ENCODE data around the gene CLEC18B. TPM values are rescaled to one million over a fixed set of nuclear protein-coding genes. Genes with fewer than 3 reads are reported as not detected.
"Not testable (repeated sequence)": the region's sequence is repeated elsewhere in the genome, so short reads cannot be mapped to it uniquely, and the experiment has no call there.

CLEC18B gene
- 0.41 TPM for total RNA-seq

DNA sequence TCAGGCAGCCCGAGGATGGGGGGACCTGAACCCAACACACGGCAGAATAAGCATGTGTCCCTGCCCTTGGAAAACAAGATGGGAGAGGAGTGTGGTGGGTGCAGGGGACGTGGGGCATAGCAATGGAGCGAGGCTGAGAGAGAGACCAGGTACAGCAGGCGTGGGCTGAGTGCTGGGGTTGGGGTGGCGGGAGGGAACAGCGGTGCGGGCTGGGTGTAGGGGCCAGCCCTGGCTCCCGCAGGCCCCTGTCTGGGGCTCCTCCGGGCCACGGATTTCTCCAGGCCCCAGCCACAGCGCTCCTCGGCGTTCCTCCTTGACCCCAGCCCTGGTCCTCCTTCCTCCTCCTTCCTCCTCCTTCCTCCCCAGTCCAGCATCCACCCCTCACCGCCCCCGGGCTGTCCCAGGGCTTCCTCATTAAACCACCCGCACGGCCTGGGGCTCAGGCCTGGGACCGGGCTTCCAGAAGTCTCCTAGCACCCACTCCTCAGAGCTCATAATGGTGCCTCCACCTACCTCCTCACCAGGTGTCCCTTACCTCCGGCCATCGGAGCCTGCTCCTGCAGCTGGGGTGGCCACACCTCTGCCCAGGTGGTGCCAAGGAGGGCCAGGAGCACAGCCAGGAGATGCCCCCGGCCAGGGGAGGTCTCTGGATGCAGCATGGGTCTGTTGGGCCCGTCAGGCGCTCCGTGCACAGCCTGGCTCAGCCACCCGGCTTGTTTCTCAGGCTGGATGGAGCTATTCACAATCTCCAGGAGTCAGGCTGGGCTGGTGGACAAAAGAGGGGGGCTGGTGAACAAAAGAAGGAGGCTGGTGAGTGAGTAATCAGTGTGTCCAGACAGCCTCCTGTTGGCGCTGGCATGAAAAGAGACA, at the start of gene CLEC18B:
Gene CLEC18B, minus strand, starts transcription at position 867 of the 870 bp plus-strand sequence. Its CDS starts 208 bp downstream, at position 659.
- DNase-seq, result not testable (repeated sequence)

DNA sequence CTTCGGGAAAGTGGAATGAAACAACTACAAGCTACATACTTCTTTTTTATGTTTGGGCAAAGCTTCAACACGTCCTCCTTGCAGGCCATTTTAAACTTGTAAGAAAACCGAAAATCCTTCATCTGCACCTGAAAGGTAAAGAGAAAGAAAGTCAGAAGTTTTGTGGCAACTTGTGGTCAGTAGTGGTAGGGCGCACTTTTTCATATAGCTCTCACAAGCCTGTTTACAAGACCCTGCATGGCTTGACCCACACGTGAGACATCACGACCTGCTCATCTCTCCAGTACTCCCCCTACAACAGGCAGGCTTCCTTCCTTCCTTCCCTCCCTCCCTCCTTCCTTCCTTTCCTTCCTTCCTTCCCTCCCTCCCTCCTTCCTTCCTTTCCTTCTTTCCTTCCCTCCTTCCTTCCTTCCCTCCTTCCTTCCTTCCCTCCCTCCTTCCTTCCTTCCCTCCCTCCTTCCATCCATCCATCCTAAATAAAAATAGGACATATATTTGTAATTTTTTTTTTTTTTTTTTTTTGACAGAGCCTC, 48.7 kb upstream of the CLEC18B start:
- DNase-seq, result no peak

DNA sequence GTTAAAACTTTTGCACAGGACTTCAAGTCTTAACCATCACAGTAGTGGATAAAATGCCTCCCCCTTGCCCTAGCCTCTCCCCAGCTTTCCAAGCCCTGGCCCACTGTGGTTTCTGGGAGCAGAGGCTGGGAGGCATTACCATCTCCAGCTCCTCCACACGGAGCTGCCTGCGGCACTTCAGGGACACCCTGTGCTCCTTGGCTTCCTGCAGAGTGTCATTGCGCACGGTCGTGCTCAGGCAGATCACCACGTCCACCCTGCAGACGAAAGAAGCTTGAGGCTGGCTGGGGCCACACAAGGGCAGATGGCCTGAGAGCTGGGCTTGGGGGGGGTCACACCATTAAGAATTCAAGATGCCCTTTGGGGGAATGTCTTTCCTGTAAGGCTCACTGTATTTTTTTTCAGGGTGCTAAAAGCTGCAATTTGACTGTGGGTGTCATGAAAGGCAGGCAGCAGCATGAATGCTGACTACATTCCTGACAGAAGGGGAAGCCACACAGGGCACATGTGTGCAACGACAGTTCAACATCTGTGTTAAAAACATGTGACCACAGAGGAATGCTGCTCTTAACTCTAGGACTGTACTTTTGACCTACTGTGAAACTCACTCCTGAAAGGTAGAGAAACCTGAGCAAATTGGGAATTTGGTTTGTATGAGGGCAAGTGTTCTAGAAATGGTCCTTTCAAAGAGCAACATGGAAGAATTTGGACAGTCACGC, 47.7 kb upstream of the CLEC18B start:
- DNase-seq, result no peak

DNA sequence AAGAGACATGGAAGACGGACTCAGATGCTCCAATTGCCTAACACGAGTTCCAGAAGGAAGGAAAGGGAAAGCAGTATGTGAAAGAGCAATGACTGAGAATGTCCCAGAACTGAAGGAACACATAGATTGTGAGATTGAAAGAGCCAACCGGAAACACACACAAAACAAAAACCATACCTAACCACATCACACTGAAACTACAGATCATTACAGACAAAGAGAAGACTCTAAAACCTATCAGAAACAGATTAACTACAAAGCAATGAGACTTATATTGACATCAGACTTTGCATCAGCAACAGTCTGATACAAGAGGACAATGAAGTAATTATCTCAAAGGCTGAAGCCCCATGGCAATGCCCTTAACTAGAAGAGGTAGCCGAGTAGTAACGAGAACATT, 45.6 kb upstream of the CLEC18B start:
- no peak for DNase-seq

DNA sequence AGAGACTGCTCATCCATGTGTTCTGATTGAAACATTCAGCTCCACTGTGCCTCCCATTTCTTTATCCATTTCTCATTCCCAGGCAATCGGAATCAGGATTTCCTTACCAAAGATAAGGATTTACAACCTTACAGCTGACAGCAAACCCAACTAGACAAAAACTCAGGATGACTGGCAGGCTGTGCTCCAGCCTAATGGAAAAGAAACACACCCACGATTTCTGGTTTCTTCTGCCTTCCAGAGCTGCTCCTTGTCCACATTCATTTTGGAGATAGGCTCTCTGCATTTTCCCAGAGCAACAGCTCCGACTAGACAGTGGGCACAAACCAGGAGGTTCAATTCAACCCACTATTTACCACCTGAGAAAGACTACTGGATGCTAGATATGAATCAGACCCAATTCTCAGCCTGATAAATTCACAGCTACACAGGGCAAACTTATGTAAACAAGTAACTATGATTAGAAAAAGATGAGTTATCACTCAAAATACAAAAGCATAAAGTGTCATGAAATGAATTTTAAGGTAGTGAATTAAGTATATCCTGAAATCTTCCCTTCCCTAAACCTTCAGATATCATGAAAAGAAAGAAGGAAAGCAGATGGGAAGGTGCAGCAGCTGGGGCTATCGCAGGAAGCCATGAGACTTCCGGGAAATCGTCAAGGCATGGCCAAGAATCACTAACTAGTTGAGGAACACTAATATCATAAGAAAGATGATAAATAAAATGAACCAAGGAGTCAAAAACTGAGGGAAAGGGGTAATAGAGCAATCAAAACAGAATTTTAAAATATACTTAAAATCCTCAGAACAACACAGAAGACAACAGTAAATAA, 44.8 kb upstream of the CLEC18B start:
- no peak for DNase-seq

DNA sequence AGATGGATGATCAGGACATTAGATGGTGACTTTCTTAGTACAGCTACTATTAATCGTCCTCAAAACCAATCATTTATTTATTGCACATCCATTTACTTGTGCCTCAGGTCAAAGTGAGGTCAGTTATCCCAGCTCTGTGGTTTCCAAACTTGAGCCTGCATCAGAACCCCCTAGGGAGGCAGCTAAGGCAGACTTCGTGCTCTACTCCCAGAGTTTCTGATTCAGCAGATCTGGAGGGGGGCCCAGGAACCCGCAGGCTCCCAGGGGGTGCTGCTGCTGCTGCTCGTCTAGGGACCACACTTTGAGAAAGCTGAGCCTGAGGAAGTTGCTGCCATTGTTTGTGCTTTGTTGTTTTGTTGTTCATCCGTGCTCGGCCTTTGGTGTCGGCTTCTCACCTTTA, 44.0 kb upstream of the CLEC18B start:
- DNase-seq, result no peak

DNA sequence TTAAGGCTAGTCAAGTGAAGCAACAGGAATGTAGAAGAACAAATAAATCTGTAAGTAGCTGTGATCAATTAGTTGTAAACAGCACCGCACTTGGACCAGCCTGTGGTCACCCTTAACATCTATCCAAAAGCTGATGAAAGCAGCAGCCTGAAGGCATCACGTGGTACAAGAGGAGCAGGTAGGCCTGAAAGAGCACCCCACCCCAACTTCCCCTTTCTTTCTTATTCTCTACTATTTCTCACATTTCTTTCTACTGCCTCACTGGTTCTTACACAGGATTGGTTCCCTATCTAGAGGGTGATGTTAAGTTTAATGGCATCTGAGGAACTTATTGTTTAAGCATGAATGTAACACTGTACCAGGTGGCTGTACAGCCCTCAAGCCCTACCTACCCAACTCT, 42.6 kb upstream of the CLEC18B start:
- no peak for DNase-seq

DNA sequence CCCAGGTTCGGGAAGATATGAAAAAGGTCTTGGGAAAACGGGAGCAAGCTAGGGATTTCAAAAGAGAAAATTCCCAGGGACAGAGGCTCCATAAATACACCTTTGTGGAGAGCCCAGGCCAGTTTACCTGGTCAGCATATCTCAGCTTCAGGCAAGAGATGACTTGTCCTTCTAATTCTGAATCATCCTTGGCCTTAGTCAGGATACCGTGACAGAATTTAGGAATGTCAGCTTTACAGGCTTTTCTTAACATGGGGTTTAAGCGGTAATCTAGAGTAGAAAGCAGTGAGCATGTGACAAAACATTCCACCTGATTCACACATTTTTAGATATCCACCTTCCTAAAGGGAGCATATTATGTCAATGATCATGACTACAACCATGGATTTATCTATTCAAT, 41.1 kb upstream of the CLEC18B start:
- no peak for DNase-seq

DNA sequence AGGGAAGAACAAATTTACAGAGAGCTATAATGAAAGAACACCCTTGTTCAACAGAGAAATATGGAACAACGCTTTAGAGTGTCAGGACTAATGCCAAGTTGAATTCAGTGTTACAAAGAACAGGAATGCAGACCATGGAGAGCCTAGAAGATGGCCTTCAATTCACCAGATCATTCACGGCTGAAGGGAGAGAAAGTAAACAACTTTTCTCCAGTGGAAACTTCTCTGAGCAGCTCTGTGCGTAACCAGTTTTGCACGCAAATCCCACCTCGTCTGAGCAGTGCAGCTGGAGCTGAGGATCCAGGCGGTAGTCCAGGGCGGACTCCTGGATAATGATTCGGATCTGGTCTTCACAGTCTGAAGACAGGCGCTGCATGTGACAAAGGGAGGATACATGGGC, 40.5 kb upstream of the CLEC18B start:
- DNase-seq, result peak; percentile 21

DNA sequence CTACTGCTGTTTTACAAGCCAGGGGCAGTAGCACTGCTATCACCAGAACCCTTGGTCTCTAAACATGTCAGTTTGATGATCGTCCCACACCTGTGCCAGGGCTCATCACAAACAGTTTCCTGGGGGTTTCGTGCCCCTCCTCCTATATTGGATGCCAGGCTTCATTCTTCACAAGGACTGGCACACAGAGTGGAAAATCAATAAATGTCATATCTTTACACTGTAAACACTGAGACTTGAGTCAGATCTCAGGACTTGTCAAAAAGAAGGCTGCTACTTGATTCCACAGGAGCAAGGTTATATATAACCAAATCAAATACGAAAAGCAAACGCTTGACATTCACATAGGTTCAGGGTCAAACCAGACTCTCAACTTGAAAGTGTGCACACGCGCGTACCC, 39.3 kb upstream of the CLEC18B start:
- DNase-seq, result no peak

DNA sequence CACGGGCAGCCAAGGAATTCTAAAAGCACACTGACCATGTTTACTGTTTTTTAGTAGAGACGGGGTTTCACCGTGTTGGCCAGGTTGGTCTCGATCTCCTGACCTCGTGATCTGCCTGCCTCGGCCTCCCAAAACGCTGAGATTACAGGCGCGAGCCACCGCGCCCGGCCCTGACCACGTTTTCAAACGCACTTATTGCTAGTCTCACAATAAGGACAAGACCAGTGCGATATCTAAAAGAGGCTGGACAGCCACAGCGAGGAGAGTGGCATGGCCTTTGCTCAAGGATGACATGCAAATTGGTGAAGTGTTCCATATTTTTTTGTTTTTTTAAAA, 35.0 kb upstream of the CLEC18B start:
- DNase-seq, result no peak

DNA sequence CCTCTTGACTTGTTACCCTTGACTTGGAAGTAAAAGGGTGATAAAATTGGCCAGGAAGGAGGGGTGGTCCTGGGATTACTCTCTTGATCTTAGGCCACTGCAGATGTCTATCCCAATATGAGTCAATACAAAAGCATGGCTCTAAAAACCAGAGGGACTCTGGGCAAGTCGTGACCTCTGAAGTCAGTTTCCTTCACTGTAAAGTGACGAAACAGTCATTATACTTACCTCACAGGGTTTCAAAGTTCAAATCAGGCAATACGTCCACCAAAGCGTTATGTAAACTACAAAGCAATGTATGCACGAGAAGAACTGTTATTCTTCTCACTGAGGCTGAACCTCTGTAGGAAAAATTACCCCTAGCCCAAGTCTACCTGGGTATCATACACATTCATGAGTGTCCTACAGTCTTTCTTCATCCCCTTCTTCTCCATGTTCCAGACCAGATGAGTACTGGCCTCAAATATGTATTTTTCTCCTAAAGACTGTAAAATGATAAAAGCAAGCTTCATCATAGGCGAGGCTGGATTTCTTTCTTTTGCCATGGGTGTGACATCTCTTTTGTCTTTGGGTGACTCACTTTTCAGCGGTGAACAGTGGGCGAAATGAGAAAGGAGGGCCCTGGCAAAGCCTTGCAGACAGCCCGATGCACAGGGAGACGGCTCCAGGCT, 34.5 kb upstream of the CLEC18B start:
- no peak for DNase-seq

DNA sequence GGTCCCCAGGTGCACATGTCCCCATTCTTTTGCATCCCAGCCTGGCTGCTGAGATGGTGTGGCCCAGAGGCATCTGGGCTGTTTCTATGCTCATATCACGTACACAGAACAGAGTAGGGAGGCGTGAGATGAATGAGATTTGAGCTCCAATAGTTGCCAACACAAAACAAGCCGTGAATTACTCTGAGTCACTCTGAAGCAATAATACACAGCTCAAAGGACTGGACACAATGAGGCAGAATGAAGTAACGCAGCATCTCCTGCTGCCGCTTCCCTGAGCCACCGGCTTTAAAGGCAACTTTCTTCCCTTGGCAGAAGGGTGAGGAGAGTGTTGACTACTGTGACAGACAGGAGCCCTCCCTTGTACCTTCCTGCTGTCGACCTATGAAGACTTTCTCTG, 33.9 kb upstream of the CLEC18B start:
- DNase-seq, result no peak

DNA sequence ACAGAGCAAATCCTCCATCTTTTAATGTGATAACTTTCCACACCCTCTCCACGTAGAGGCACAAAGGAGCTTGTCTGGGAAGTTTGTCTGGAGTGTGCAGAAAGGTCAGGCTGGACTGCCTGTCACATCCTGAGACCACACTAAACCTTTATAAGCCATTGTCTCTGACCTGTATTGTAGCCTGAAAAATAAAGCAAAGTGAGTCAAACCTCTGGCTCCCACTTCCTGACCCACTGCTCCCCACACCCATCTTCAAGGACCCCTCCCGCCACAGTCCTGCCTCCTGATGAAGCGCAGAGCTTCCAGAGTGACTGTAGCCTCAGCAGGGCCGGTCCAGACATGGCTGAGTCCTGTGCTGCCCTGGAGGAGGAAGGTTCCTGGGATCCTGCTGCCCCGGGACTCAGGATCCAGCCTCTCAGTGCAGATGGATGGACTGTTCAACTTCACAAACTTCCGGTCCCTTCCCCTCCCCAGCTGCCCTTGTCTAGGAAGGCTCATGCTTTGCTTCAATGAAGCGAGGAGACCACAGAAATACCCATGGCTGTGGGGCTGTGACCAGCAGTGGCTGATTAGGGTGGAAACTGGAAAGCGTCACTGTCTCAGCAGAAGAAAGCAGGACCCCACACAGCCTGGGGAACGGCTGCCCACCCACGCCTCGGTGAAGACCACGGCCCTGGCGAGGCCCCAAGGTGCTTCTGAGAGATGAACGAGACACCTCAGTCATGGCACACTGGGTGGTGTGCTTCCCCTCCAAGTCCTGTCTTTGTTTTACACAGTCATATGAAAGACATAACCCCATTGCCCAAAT, 30.9 kb upstream of the CLEC18B start:
- no peak for DNase-seq

DNA sequence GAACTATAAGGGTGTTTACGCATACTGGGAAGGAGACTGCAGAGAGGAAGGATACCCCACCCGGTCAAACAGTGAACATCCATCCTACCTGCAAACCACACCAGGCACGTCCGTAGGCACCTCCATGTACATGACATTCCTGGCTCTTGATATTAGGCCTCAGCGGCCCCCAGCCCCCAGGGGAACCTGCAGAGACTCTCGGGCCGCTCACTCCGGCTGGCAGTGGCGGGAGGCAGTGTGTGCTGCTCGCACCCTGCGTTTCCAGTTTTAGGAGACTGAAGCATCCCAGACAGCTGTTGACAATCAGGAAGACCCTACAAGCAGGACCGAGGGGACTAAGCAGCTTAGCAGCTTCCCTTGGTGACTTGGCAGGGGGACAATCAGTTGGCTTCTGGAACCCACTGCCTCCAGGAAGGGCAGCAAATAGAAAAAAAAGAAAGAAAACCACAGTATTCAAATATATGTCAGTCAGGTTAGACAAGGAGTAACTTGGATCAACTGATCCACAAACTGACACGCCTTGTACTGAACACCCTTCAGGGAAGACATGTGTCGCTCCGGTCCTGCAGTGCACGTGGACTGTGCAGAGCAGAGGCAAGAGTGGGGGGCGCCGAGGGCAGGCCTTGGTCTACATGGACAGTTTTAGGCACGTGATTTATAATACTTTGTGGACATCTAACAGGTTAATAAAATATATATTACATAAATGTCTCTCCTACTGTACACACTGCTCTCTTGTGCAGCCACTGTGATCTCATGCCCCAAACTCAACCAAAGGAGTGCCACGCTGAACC, 29.9 kb upstream of the CLEC18B start:
- DNase-seq, result no peak

DNA sequence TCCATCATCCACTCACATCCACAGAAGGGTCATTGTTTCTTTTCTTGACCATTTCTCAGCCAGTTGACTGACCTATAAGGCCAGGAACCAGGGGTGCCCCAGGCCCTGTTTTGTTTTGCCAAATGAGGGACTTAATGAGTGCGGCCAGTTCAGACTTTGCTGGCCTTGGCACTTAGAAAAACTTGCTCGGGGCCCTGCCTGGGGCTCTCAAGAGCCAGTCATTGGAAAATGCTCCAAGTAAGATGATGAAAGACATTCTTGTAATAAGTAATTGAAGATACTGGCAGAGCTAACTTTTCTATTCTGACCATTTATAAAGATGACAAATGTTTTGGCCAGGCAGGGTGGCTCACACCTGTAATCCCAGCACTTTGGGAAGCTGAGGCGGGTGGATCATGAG, 29.0 kb upstream of the CLEC18B start:
- no peak for DNase-seq

DNA sequence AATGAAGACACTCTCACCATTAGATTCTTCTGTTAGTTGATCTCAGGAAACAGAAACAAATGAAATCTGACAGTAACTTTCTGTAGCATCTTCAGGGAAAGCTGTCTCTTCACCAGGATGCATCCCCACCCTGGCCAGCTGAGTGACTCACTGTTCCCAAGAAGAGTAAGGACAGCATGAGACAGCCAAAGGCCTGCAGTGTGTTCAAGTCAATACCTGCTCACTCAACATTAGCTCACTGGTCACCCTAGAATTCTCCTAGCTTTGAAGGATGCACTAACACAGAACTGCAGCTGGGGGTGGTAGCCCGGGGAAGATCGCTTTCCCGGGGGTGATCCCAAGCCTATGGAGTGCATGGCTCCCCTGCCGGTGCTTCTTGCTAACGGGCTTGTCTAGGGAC, 28.2 kb upstream of the CLEC18B start:
- no peak for DNase-seq

DNA sequence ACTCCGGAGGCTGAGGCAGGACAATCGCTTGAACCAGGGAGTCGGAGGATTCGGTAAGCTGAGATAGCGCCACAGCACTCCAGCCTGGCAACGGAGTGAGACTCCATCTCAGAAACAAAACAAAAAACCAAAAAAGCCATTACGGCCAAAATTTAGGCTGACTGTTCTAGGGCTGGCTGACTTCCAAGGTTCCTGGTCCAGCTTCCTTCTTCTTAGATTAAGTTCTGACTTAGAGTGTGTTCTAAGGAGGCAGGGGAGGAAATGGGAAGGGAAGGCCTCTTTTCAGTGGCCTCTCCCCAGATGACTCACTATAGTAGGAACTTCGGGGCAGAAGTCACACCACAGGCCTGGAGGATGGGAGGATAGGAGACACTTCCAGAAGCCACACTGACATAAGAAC, 27.7 kb upstream of the CLEC18B start:
- DNase-seq, result no peak

DNA sequence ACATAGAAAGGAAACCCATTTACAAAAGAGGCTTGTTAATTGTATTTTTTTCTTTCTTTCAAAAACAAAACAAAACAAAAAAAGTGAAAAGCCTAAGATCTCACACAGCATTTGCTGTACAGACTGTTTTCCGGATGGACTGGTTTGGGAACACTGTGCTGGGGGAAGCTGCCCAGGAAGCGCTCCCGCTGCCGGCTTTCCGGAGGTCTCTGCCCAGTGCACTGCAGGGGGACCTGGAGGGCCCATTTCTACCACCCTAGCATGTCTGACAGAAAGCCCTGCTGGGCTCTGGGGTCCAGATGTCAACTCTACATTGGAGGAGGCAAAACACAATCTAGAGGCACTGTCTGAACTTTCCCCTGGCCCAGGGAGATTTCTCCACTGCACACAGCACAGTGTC, 26.3 kb upstream of the CLEC18B start:
- no peak for DNase-seq

DNA sequence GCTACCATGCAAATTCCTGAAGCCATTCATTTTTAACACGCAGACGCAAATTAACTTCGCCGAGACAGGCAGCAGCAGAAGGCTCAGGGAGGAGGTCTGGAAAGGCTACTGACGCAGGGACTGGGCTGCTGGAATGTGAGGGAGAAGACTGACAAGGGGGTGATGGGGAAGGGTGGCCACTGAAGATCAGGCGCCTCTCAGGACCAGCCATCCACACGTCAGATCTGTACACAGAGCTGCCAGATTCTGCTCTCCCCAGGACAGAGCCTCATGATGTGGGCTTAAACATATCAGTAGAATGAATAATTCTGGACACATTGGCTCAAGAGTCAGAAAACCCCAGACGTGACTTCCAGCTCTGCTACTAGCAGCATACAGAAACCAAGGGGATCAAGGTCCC, 25.6 kb upstream of the CLEC18B start:
- DNase-seq, result no peak
